HG03139 (cell line): Measurements from ENCODE around the gene TRIO.
"Not testable (repeated sequence)": the region's sequence is repeated elsewhere in the genome, so short reads cannot be mapped to it uniquely, and the experiment has no call there.

ENCODE experiments used
- ATAC-seq: cut with Tn5 transposase; IDR thresholded peaks from one replicate; pipeline ENCODE4 v1.9.1; 2021; ENCODE audit not compliant: unreplicated experiment

TRIO gene

DNA sequence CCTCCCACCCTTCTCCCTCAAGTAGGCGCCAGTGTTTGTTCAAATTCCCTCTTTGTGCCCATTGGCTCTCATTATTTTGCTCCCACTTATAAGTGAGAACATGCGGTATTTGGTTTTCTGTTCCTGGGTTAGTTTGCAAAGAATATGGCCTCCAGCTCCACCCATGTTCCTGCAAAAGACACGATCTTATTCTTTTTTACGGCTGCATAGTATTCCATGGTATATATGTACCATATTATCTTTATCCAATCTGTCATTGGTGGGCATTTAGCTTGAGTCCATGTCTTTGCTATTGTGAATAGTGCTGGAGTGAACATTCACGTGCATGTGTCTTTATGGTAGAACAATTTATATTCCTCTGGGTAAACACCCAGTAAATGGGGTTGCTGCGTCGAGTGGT is 375.5 kb downstream of the TRIO start:
- ATAC-seq = no peak

DNA sequence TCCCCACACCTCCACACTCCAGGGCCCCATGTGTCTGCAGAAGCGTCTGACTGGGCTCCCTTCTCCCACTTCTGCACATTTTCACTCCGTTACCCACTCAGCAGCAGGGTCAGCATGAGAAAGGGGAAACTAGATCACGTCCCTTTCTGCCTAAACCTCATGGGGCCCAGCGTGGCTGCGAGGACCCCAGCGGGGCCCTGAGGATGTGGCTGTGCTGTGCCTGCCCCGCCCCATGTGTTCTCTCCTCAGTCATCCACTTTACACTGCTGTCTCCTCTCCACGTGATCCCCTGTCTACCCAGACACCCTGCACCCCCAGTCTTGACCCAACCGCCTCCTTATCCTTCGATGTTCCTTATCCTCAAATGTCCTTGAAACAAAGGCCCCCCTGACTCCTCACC is 378.6 kb downstream of the TRIO start:
- no peak for ATAC-seq

DNA sequence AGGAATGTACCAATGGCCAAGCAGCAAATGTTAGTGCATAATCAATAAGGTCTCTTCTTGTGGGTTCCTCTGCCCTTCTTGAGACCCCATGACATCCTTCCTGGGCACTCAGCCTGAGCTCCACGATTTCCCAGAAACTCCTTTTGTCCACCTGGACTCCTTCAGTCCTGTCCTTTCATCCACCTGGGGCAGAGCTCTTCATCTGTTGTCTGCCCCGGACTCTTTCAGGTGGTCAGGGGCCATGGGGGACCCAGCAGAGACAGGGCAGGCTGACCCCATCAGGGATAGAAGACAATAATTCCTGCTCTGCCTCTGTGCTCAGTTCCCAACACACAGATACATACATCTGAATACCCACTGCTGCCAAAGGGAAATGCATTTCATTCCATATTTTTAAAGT is 379.6 kb downstream of the TRIO start:
- no peak for ATAC-seq

DNA sequence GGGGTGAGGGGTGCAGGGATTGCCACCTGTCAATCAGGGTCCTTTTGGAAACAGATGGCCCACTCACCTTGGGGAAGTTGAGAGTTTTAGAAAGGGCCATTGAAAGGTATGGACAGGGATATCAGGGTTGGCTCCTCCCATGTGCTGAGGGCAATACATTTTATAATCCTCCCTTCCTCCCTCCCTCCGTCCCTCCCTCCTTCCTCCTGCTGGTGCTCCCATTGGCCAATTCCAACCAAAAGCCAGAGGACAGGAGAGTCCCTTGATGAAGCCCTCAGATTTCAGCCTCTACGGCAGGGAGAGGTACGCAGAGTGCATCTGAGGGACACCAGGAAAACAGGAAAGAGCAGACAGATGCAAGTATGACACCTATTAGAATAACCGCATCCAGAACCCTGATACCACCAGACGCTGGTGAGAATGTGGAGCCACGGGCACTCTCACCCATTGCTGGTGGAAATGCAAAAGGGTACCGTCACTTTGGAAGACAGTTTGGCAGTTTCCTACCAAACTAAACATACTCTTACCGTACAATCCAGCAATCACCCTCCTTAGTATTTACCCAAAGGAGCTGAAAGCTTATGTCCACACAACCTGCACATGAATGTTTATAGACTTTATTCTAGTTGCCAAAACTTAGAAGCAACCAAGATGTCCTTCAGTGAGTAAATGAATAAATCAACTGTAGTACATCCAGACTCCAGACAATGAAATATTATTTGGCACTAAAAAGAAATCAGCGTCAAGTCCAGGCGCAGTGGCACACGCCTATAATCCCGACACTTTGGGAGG is 380.3 kb downstream of the TRIO start:
- no peak for ATAC-seq

DNA sequence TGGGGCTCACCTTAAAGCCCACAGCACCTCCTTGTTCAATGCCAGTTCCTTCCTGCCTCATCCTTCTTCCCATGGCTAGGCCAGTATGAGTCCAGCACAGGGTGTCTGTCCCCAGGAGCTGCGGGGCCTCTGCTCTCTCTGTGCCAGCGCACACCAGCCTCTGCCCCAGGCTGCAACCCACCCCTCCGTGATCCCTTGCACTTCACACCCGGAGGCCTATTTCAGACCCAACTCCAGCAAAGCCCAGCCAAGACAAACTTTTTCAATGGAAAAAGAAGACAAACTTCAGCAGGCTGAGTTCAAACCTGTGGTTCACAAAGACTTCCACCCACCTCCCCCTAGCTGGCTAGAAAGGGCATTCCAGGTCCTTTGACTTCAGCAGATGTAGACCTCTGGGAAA is 382.3 kb downstream of the TRIO start:
- ATAC-seq = no peak

DNA sequence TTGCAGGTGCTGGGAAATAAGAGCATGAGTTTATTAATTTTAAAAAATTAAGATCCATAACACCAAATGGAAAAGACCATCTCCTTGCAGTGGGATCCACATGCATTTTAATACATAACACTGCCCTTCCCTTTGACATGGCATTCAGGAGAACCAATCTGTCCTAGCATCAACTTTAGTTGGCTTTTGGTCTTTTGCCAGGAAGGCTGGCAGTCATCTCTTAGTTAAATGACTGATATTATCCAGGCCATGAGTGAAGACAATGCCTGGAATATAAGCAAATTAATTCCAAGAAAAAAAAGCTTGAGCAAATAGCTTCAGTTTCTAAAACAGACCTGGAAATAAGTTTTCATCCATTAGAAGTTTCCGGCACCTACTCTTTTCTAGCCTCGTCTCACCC is 383.4 kb downstream of the TRIO start:
- no peak for ATAC-seq

DNA sequence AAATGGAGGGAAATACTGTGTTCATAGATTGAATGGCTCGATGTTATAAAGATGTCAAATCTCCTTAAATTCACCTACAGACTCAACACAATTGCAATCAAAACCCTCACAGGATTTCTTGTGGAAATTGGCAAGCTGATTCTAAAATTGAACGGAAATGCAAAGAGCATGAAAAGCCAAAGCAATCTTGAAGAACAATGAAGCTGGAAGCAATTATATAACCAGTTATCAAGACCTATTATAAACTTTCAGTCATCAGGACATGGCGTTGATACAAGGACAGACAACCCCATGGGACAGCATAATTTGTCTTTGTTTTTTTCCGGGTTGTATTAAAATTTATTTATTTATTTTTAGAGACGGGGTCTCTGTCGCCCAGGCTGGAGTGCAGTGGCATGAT is 385.0 kb downstream of the TRIO start:
- ATAC-seq = no peak

DNA sequence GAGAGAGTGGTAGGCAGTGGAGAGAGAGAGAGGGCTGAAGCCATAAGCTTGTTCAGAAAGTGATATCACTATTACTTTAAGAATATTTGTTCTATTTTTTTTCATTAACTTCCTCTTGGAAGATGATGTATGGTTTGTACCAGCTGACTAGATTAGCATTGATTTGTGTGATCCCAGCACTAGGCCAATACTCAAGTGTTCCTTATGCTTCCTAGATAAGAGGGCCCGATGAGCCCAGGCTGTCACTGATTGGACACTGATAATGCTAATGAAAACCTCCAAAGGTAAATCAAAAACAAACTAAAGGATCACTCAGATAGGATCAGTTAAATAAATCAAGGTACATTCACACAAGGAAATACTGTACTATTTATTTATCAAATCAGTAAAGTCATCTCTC is 385.8 kb downstream of the TRIO start:
- no peak for ATAC-seq

DNA sequence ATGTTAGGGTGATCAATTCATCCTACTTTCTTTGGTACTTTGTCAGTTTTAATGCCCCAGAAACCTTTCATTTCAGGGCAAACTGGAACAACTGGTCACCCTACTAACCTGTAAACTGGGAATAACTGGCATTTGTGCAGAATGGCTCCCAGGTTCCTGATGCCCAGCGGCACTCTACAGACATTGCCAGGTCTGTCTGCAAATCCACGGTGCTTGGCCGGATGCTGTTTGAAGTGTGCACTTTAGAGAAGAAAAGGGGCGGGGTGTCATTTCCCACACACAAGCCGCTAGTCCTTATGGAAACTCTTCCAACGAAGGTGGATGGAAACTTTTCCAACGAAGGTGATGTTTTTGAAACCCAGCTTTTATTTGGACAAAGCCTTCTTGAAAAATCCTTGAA is 388.5 kb downstream of the TRIO start:
- no peak for ATAC-seq

DNA sequence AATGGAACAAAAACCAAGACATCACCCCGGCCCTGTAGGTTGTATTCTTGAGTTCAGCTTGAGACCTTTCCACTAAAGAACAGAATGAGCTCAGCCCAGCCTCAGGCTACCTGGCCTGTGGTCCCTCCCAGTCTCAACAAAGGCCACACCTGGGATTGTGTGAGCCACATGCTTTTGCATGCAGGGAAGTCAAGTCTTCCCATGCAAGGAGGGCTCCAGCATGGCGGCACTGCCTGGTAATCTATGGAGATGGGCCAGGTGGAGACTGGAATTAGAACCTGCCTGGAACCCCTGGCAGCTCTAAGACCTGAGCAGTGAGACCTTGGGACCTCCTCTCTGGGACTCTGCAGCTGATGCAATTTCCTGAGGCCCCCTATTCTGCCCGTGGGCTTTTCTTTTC is 389.0 kb downstream of the TRIO start:
- ATAC-seq = no peak

DNA sequence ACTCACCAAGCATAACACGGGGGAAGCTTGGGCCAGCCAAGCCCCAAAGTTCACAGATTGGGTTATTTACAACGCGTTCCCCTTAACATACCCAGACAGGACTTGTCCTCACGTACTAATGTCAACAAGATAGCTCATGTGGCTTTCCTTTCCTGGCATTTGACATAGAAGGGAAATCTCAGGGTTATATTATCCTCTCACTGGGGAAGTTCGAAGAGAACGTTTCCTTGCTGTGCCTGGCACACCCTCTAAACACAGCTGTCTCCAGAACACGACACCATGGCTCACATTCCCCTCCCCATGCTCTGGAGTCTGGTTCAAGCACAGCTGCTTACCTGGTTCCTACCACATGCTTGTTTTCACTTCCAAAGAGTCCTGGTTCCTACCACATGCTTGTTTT is 391.6 kb downstream of the TRIO start:
- no peak for ATAC-seq

DNA sequence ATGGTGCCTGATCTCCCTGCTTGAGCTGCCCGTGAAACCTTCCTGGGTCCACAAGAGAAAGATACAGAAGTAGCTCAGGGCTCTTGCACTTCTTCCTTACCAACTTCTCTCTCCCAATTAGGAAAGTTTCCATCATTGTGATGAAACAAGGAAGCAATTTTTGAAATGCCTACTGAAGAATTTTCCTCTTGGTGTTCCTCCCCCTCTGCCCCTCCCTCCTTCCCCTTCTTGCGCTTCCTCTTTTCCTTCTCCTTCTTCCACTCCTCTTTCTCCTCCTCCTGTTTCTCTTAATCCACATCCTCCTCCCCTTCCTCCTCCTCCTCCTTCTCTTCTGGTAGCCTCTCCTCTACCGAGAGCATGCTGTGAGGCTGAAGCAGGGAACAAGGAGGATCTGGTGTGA is 402.2 kb downstream of the TRIO start:
- ATAC-seq = no peak

DNA sequence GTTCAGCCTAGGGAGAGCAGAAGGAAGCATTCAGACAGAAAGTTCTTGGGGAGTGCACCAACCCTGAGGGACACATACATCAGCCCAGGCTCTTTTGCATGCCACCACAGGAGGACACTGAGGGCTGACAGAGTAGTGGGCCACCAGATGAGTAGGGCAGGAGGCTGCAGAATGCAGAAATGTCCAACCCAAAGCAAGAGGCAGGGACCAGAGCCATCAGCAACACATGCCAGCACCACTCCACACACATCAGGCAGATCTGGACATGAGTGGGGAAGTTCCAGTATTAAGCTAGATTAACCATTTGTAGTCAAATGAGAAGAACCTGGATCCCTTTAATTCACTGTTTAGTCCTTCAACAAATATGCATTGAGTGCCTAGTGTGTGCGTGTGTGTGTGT is 402.7 kb downstream of the TRIO start:
- ATAC-seq = no peak

DNA sequence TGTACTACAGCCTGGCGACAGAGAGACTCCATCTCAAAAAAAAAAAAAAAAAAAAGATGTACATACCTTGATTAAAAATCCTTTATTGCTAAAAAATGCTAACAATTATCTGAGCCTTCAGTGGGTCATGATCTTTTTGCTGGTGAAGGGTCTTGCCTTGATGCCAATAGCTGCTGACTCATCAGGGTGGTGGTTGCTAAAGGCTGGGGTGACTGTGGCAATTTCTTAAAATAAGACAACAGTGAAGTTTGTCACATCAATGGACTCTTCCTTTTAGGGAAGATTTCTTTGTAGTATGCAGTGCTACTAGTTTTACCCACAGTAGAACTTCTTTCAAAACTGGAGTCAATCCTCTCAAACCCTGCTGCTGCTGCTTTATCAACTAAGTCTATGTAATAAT is 404.5 kb downstream of the TRIO start:
- ATAC-seq = no peak

DNA sequence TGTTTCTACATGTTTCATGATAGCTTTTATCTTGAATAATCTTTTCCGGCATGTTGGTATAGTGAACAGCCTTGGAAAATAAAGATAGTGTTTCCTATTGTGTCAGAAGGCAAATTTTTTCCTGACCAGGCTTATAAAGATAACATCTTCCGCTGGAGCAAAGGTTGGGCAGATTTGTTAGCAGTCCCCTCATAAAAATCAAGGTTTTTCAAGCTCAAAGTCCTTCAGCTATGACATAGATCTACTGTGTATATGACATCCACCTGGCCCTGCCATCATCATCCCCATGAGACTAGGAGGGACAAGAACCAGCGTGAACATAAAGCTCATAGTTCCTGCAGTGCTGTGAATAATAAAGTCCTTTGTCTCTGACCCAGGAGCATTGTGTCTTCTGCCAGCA is 408.1 kb downstream of the TRIO start:
- no peak for ATAC-seq

DNA sequence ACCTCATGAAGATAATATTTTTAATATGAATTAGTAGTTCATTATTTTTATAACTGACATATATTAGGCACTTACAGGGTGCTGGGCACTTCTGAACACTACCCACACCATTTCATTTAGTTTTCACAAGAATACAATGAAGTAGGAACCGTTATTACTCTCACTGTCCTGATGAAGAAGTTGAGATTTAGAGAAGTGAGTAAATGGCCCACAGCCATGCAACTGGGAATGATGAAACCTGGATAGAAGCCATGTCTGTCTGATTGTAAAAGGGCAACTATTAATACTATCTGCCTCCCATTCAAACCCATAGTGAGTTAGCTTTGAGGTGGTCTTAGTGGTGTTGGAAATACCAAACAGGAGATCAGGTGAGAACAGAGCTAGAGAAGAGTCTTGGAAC is 408.9 kb downstream of the TRIO start:
- ATAC-seq = no peak

DNA sequence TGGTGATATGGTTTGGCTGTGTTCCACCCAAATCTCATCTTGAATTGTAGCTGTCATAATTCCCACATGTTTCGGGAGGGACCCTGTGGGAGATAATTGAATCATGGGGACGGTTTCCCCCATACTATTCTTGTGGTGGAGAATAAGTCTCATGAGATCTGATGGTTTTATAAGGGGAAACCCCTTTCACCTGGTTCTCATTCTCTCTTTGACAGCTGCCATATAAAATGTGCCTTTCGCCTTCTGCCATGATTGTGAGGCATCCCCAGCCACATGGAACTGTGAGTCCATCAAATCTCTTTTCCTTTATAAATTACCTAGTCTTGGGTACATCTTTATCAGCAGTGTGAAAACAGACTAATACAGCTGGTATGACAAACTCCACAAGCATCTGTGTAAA is 411.1 kb downstream of the TRIO start:
- not testable (repeated sequence) for ATAC-seq

DNA sequence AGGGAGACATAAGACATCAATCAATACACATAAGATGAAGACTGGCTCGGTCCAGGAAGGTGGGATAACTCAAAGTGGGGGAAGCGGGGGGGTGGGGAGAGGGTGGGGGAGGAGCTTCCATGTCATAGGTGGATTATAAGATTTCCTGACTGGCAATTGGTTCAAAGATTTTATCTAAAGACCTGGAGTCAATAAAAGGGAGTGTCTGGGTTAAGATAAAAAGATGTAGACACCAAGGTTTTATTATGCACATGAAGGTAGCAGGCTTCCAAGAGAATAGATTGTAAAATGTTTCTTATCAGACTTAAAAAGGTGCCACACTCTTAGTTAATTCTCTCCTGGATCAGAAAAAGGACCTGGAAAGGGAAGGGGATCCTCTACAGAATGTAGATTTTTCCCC is 412.9 kb downstream of the TRIO start:
- no peak for ATAC-seq

DNA sequence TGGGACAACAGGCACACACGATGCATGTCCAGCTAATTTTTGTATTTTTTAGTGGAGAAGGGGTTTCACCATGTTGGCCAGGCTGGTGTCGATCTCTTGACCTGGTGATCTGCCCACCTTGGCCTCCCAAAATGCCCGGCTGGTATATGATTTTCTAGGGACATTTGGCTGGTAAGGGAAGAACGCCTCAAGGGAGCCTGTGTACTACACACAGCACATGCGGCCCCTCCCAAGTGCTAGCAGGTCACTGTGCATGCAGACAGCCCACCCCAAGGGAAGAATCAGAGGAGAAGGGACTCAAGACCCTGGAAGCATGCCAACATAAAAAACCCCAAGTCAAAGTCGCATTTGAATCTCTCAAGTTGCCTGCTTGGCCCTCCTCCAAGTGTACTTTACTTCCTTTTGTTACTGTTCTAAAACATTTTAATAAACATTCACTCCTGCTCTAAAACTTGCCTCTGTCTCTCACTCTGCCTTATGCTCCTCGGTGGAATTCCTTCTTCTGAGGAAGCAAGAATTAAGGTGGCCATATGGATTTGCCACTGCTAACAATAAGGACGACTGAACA is 414.1 kb downstream of the TRIO start:
- ATAC-seq = no peak

DNA sequence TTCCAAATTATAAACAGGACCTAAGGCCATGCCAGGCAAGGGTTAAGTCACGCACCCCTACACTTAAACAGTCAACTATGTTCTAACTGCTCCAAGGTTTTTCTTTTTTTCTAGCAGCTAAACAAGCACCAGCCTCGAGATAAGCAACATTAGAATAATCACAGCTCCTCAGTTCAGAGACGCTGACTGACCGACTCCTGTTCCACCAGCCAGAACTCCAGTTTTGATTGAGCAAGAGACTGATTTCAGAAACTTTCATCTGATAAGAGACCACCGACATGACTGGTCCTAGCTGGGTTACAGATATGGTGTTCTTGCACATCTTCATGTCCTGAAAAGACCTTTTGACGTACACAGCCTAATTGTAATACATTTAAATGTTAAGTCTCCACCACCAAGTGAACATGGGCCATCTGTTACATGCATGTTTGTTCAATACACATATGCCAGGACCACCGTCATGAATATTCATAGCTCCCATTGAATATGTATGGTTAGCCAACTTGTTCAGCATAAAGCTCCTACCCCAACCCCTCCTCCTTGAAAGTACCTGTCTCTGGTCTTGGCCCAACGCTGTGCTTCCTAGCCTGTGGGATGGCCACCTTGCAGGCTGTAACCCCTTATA is 414.8 kb downstream of the TRIO start:
- no peak for ATAC-seq
